22Rv1 (cell line): ENCODE results near the gene NAA30.
"Not testable (repeated sequence)": the region's sequence is repeated elsewhere in the genome, so short reads cannot be mapped to it uniquely, and the experiment has no call there.

Source experiments
- H3K27ac ChIP-seq: fragments of 450-650 bp; 2 replicates; pipeline ENCODE4 v1.5.1; 2017
- CTCF ChIP-seq: fragments of 450-650 bp; IDR thresholded peaks from 2 replicates; pipeline ENCODE4 v1.5.1; 2017; ENCODE audit warnings: mild to moderate bottlenecking
- ZFX ChIP-seq: fragments of 450-650 bp; IDR thresholded peaks from 2 replicates; pipeline ENCODE4 v1.6.1; 2017; ENCODE audit warnings: antibody characterized with exemption, borderline replicate concordance

The NAA30 gene

GRCh38 chr14:57390037-57390805 lies at the start of gene NAA30:
NAA30 (plus strand) TSS chr14:57390586; CDS start chr14:57390958, 372 bp downstream.
- TF ChIP-seq CTCF (no peak), ZFX (no peak)
- peak within 1 kb of the TSS; percentile 70 for H3K27ac ChIP-seq

GRCh38 chr14:57343545-57344297 lies 46.7 kb upstream of the NAA30 start:
- H3K27ac ChIP-seq = not testable (repeated sequence)

GRCh38 chr14:57345106-57345505 lies 45.3 kb upstream of the NAA30 start:
- H3K27ac ChIP-seq = no peak overlapping the region
- TF ChIP-seq CTCF (no peak), ZFX (no peak)

- TF ChIP-seq CTCF (no peak), ZFX (no peak)
Observed at GRCh38 chr14:57346741-57347140, 43.6 kb upstream of the NAA30 start.

GRCh38 chr14:57352396-57353170 lies 37.8 kb upstream of the NAA30 start:
- TF ChIP-seq CTCF (no peak), ZFX (no peak)
- no peak overlapping the region for H3K27ac ChIP-seq

More at GRCh38 chr14:57346741-57347140, 43.6 kb upstream of the NAA30 start:
- H3K27ac ChIP-seq = no peak overlapping the region

- TF ChIP-seq ZFX (no peak), CTCF (no peak)
- H3K27ac ChIP-seq = no peak overlapping the region
Observed at GRCh38 chr14:57355081-57355800, 35.1 kb upstream of the NAA30 start.

GRCh38 chr14:57362361-57362760 lies 28.0 kb upstream of the NAA30 start:
- no peak for TF ChIP-seq CTCF
- TF ChIP-seq ZFX = no peak
- no peak overlapping the region for H3K27ac ChIP-seq
